Measurements from ENCODE around the gene RAD51.

RAD51 gene

DNA sequence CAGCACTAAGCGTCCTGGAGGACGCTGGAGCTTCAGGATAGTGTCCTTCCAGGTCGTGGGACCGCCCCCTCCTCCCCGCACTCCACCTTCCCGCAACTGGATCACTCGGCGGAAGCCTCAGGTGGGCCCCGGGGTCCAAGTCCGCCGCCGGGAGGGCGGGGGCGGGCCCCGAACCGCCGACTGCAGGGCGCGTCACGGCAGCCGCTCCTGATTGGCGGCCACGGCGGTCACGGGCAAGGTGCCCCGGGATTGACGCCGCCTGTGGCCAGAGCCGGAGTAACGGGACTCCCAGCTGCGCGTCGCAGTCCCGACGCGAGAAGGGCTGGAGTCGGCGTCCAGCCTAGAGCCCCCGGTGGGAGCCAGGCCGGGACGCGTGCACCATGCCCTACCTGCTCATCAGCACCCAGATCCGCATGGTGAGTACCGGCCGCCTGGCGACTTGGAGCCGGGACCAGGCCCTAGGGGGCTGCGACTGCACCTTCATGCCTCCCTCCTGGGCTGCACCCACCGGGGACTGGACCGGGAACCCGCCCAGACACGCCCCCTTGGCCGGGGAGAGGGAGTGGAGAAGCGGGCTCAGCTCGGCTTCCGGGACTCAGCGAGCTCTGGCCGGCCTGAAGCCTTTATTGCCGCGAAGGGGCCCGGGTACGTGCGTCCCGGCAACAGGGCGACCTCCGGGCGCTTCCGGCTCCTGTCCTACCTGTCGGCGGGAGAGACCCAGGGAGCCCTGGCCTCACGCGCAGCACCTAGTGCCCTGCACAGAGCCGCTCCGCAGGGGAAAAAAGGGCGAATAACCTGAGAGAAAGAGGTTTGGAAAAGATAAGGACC is 69.0 kb downstream of the RAD51 start, which contains the start of gene GCHFR:
Gene GCHFR, plus strand, starts transcription at position 268 of the 828 bp plus-strand sequence. Its CDS starts 113 bp downstream, at position 381.
- DNase-seq: peak; percentile 36 to 51 (median 46)

DNA sequence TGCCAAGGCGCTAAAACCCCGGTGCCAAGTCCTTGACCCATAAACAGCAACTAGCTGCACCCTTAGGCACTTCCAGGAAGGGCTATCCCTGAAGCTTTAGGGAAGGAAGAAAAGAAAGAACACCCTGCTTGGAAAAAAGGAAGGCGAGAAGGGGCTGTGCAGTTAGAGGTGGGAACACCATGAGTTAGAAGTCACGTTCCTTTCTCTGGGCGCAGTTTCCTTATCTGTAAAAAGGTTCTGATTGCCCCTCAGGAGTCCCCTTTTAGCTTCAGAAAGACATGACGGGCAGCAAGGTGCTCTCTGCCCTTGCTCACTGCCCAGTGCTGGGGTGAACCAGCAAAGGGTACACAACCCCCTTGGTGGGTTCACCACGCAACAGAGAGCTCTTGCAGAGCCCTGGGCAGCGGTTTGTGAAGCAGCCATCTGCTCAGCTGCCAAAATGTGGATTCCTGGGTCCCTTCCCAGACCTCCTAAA is 69.7 kb downstream of the RAD51 start:
- no peak for DNase-seq

DNA sequence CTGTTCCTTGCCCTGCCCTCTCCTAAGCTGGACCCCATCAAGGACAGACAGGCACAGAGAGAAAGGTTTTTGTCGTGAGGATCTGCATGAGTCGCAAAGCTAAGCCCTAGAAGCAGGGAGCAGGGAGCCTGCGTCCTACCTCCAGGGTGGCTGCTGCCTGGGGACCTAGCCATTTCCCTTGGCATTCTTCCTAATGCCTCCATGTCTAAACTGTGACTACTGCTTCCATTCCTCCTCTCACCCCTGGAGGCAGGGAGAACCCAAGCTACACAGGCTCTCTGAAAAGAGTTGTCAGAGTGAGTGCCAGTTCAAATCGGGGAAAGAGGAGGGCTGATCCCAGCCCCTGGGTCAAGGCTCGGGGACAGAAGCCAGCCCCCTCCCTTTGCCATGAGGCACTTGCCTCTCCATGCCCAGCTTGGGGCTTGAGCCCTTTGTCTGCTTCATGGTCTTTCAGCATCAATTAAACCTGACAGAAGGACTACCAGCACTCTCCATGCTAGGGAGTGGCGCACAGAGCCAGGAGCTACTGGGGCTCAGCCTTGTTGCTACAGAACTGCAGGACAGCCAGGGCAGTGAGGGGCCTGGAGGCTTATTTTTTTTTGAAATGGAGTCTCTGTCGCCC is 71.3 kb downstream of the RAD51 start:
- no peak for DNase-seq

DNA sequence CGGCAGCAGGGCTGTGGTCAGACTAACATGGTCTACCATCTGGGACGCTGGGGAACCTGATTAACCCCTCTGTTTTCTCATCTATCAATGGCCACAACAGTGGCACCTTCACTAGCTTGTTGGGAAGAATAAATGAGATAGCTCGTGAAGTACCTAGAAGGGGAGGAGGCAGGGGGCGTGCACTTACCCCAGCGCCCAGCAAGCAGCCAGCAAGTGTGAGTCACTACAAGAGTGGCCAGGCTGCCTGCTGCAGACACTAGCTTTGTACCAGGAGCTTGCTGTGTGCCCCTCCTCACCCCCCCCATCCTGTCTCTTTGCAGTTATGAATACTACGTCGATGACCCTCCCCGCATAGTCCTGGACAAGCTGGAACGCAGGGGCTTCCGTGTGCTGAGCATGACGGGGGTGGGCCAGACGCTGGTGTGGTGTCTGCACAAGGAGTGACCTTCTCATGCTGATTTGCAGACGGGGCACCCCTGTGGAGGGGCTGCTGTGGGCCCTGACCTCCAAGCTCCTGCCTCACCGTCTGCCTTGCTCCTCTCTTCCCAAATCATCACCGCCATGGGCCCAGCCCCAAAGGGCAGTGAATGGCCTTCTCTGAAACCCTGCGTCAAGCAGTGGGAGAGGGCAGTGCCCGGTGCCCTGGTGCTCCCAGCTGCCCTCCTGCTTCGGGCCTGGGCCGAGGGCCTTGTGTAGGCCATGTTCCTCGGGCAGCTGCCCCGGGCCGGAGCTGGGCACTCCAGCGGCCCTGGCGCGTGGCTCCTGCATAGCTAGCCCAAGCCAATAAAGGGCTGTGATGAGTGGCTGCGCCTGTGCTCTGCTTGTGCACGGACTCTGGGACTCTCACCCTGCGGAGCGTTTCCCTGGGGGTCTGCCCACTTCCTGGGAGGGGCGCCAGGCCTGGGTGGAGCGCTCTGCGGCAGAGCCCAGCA is 72.2 kb downstream of the RAD51 start:
- DNase-seq: no peak

DNA sequence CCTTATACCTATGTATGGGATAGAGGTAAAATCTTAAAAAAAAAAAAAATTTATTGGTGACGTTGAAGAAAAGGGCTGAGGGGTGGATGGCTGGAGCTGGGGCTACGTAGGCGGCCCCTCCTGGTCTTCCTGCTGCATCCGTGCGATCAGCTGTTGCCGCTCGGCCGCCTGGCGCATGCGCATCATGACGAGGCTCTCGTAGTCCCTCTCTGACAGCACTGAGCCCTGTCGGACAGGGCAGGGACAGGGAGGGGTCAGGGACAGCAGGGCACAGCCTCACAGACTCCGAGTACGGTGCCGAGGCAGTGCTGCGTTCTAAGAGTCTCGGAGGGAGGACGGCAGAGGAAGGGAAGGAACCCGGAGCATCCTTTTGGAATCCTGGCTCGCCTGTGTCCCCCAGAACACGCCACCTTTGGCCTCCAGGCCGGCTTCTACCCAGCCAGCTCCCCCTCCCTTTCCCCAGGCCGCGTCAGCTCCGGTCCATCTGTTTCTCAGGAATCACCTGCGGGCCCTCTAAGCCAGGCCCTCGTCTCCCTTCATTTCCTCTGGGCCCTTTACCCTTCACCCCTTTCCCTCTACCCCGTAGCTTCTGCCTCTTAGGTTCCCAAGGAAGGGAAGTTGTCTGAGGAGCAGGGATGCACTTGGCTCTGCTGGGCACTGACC is 73.0 kb downstream of the RAD51 start:
- DNase-seq: no peak

DNA sequence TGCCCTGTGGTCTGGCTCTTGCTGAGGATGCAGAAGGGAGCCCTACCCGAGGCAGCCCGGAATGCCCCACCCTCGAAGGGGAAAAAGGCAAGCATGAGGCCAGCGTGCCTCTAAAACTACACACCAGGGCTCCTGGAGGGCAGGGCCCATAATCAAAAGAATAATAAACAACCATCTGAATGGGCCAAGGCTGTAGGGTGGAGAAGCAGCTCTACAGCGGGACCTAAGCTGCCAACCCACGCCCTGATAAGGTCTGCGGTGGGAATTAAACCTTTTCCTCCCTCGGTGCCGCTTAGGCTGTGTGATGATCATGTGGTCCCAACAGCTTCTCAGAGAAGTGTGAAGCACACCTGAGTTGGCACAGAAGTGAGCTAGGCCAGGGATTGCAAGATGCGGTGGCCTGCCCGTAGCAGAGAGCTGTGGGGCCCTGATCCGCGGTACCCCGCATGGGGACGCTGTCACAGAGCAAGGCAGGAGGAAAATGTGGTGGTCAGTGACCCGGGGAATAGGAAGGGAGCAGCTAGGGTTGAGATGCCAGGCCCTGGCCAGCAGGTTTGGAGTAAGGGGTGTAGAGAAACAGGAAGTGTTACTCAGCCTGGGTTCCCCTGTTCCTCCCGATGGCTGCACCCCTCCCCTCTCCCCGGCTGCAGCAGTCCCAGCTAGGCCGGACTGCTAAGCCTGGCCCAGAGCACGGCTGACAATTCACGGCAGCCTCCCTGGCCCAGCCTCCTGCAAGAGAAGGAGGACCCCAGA is 73.7 kb downstream of the RAD51 start:
- no peak for DNase-seq

DNA sequence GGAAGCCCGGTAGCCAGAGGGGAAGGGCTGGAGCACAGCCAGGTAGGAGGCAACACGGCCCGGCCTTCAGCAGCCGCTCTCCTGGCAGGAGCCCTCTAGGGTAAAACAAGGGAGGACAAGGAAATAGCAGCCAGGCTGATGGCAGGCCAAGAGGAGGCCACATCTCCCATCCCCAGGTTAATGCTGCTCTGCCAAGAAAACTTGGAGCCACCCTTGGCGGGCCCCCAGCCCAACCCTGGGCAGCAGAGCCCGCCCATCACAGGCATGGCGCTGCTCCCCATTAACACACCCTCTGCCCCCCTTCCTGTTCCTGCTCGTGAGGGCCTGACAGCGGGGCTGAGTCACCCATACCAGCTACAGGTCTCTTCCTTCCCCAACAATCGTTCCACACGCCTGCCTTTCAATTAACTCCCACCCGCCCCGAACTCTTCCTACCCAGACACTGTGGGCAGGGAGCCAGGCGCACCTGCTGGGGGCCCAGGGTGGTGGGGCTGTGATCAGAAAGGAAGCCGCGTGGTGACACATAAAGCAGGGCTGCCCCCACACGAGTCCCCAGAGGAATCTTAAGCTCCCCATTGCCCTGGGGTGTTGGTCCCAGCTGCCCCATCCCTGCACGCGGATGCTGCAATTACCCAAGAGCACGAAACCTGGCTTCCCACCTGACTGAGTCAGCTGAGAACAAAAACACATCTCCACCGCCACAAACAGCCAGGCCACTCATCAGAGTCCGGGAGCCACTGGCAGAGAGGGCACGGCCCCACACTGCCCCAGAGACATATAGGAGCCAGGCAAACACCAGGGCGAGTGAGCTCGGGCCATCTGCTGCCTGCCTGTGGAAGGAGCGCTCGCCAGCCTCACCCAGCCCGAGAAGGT is 74.5 kb downstream of the RAD51 start, which contains the start of gene C15orf62:
Gene C15orf62, plus strand, starts transcription at position 707 of the 873 bp plus-strand sequence. CDS start 516 bp downstream, outside the sequence.
- peak; percentile 22 to 44 (median 32) for DNase-seq

DNA sequence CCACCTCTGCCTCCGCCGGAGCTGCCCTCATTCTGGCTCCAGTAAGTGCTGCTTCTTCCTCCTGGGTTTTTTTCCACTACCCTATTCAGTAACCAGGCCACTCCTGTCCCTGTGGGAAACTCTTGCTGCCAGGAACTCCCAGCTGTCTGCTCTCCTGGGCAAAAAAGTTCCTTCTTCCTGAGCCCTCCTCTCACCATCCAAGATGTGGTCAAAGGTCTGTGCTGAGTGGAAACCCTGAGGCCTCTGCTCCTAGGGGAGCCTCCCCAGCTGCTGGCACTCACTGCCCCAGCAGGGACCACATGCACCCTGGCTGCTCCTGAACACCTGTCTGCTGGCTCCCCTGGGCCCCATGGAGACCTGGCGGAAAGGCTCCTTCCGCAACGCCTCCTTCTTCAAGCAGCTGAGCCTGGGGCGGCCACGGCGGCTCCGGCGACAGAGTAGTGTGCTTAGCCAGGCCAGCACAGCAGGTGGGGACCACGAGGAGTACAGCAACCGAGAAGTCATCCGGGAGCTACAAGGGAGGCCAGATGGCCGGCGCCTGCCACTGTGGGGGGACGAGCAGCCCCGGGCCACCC is 75.3 kb downstream of the RAD51 start:
- DNase-seq: no peak

DNA sequence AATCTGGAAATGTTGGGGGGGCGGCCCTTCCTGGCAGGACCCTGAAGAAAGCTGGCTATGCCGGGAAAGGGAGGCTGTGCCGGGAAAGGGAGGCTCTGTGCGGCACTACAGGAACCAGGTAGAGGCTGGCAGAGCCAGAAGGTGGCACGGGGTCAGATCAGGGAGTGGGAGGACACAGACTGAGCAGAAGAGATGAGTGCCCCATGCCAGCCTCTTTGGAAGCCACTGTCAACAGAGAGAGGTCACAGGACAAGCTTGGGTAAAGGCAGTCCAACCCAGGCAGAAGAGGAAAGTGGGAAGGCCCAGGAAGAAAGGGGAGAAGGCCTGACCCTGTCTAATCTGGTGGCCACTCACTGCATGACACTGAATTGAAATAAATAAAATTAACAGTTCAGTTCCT is 76.3 kb downstream of the RAD51 start:
- no peak for DNase-seq

DNA sequence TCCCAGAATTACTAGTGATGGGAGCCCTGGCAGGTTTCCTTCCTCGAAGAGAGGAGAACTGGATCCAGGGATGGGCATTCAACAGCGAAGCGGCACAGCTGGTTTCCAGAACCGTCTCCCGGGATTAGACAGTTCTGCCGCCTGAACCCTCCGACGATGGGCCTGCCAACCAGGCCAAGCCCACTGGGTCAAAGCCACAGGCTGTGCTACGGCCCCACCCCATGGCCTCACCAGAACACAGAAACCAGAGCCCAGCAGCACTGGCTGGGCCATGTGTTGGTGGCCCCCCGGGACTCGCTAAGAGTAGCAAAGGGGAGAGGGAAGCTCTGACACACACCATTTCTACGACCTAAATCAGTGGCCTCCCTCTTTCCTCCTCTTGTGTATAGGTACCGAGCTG is 77.0 kb downstream of the RAD51 start:
- no peak for DNase-seq

DNA sequence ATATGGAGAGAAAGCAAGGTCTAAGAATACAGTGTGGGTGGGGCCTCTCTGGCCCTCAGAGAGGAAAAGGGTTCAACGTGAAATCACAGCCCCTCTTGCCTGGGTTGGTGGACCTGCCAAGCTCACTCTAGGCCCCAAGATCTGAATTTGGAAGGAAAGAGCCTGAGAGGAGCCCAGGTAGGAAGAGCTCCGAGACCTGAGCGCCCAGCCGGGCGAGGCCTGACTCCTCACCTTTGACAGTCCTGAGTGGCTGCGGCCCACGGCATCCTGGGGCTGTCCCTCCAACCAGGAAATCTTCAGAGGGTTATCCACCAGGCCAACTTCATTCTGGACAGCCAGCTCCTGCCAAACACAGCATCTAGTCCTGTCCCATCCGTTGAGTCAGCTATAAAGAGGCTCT is 78.5 kb downstream of the RAD51 start:
- no peak for DNase-seq

DNA sequence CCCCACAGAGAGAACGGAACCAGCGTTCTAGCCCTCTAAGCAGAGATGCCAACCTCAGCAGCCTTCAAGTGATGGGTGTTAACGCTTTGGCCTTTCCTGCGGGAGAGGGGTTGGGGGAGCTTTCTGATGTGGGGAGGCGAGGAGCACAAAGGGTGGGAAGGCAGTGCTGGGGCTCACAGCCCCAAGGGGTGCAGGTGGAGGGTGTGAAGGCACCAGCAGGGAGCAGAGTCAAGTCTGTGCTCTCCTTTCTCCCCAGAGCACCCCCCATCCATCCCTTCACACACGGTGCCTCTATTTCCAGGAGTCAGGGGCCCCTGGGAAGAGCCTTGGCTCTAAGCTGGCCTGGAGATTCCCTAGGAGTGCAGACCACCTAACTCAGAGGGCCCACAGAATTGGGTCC is 78.9 kb downstream of the RAD51 start:
- DNase-seq: no peak

DNA sequence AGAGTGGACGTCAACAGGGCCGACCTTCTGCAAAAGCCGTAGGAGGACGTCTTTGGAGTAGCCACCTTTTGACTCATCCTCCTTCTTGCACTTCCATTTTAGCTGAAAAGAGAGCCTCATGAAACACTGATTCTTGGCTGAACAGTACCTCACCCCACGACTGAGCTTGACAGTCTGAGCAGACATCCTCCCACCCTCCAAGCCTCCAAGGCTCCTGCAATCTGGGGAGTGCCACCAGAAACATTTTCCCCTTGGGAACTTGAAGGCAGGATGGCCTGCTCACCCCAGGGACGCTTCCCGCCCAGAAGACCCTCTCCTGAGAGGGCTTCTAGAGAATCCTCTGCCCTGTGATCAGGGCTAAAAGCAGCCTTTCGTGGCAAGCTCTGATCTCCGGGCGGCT is 80.0 kb downstream of the RAD51 start:
- no peak for DNase-seq

DNA sequence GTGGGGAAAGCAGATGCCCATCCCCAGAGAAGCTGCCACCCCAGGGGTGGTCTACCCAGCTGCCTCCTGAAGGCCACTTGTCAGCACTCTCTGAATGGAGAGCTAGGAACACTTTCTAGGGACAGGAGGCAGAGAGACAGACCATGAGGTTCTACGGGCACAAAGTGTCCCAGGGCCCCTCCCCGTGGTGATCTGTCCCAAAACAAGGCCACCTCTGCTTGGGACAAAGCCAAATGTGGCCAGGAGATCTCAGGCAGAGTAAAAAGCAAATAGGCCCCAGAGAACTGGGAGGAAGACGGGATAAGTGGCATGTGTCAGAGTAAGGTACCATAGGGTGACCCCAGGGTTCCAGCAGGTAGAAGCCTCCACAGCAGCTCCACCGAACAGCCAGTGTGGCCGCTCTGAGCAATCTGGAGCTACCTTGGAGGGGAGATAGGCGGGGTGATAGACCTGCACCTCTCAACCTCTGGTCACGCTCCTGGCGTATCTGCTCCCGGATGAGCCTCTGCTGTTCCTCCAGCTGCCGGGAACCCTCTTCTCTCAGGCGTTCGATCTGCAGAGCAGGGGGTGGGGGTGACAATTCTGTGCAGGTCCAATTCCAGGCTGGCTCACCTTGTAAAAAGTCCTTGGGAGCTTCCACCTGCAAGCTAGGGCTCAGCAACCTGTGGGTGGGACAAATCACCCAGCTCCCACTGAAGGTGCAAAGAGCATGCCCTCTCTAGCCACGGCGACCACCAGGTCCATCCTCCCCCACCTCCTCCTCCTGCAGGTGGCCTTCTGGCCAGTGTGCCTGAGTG is 81.0 kb downstream of the RAD51 start:
- no peak for DNase-seq

DNA sequence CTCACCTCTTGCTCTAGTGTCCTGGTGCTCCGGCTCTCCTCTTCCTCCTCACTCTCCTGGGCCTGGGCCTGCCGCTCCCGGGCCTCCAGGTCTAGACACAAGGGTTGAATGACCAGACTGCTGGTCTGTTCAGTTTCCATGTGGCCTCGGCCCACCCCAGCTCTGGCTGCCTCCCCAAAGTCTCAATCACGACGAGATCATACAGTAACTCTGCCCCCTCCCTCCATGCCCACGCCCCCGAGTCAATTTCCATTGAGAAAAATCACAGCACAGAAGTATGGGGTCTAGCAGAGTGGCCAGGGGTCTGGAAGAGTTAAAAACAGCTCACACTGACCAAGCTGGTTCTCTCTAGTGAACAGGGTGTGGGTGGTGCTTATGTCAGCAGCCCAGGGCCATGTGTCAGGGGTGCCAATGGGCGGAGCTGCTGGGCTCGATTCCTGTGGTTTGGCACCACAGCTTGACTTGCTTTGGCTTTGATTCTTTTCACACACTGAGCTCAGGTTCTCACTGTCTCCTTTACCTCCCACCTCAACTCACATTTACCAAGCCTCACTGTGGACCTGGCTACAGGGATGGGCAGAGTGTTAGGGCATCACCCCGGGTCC is 81.7 kb downstream of the RAD51 start:
- no peak for DNase-seq

Measured in activated CD4-positive, CD25-positive, alpha-beta regulatory T cell (primary cell).